HG03066 (cell line): ENCODE measurements around the gene ZCCHC7.
A peak's percentile ranks its signal among the peaks of the same experiment; 100 is the strongest.

Source experiments
- ATAC-seq: cut with Tn5 transposase; IDR thresholded peaks from one replicate; pipeline ENCODE4 v1.9.1; 2021; ENCODE audit warnings: low read depth; ENCODE audit not compliant: unreplicated experiment

Gene ZCCHC7

GRCh38 chr9:37364751-37365360 is 244.5 kb downstream of the ZCCHC7 start:
- no peak for ATAC-seq

- peak; percentile 32 for ATAC-seq
These were observed 249.3 kb downstream of the ZCCHC7 start for GRCh38 chr9:37369671-37370070.

- no peak for ATAC-seq
These were observed 249.9 kb downstream of the ZCCHC7 start for GRCh38 chr9:37370282-37370681.

- ATAC-seq, result peak; percentile 75
These were observed 250.7 kb downstream of the ZCCHC7 start for GRCh38 chr9:37370968-37371563.

DNA sequence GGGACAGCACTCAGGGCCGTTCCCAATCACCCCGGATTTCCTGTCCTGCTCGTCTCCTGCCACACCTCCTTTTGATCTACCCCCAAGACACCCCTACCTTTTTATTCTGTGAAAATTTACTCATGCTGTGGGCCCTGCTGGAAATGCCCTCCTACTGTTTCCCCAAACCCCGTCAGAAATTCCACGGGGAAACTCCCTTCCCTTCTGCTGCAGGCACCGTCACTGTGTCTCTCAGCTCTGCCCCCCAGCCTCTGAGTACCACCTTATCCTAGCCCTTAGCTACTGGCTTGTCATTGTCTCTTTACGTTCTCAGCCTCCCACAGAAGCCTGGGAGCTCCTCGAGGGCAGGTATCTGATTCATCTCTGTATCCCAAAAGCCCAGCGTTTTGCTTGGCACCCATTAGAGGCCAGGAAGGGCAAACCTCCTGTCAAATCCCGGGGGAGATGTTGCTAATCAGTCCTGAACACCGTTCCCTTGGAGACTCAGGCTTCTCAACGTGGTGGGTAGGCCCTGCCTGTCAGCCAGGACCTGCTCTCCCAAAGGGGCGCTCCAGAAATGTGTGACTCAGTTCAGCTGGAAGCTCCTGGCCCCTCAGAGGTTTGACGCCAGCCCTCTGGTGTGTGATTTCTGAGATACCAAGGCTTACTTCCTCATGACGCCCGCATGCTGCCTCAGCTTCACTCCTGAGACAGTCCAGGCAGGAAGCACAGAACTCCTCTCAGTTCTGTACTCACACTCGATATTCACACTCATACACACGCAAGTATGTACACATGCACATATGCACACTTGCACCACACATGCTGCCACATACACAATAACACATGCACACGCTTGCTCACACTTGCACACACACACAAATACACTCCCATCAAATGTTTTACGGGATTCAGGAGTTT is 251.4 kb downstream of the ZCCHC7 start:
- ATAC-seq, result peak; percentile 2

DNA sequence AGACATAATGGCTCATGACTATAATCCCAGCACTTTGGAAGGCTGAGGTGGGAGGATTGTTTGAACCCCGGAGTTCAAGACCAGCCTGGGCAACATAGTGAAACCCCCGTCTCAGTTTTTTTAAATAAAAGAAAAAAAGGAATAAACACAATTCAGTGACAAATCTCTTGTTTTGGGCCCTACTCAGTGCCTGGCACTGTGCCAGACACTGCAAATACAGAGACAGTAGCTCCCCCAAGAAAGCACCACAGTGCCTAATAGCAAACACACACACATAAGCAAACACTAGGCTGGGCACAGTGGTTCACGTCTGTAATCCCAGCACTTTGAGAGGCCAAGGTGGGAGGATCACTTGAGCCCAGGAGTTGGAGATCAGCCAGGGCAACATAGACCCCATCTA is 252.5 kb downstream of the ZCCHC7 start:
- ATAC-seq, result no peak

- no peak for ATAC-seq
These were observed 253.2 kb downstream of the ZCCHC7 start for GRCh38 chr9:37373621-37374020.

- ATAC-seq, result peak; percentile 25
These were observed 254.5 kb downstream of the ZCCHC7 start for GRCh38 chr9:37374892-37375291.

DNA sequence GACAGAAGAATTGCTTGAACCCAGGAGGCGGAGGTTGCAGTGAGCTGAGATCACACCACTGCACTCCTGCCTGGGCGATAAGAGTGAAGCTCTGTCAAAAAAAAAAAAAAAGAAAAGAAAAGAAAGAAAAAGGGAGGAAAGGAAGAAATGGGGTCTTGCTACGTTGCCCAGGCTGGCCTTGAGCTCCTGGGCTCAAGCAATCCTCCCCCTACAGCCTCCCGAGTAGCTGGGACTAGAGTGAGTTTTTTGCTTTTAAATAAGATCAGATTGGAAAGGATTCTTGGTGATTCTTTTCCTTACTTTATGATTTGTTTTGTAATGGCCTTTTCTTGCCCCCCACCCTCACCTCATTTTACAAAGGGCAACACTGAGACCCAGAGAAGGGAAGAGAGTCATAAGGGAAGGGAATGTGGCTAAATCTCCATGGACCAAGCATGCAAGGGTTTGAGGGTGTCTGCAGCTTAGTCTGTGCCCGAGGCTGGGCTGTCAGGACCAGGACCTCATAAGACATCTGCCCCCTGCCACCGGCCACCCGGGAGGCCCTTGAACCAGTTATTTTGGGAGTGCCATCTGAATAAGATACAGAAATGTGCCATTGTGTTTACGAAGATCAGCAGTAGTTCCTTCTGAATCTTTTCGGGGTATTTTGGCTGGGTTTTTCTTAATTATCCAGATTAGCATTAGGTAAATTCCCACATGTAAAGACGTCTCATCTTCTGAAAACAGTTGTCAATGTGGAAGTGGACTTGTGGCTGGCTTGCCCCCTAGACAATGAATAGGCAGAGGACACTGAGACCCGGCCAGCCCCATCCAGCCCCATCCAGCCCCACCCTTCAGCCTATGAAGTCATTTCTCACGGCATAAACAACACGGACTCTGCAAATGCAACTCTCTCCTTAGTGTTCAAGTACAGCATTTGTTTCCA is 257.6 kb downstream of the ZCCHC7 start:
- no peak for ATAC-seq

GRCh38 chr9:37378613-37379004 is 258.2 kb downstream of the ZCCHC7 start:
- no peak for ATAC-seq

DNA sequence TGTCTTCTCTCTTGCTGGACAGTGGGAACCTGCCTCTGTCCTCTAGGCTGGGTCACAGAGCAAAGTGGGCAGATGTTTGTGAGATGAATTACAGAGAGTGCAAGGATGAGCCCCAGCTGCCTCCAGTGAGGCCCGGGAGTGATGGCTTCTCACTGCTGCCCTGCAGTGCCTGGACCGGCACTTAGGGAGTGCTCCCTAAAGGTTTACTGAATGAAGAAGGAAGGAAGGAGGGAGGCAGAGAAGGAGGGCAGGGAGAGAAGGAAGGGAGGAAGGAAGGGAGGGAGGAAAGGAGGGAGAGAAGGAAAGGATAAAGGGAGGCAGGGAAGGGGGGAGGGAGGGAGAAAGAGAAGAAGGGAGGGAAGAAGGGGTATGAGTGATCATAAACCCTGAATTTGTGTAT is 259.5 kb downstream of the ZCCHC7 start:
- ATAC-seq, result no peak

DNA sequence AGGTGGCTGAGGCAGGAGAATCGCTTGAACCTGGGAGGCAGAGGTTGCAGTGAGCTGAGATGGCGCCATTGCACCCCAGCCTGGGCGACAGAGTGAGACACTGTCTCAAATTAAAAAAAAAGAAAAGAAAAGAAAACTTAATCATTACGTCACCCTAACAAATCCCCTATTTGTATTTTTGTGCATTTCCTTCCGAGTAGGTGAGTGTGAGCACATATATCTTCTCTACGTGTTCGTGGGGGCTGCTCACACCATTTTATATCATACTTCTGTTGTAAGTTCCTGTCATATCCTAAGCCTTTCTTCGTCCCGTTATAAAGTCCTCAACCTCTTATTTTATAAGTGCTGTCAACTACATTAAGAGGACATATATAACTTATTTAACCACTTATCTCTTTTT is 260.2 kb downstream of the ZCCHC7 start:
- no peak for ATAC-seq

- ATAC-seq, result no peak
These were observed 260.8 kb downstream of the ZCCHC7 start for GRCh38 chr9:37381094-37381741.

DNA sequence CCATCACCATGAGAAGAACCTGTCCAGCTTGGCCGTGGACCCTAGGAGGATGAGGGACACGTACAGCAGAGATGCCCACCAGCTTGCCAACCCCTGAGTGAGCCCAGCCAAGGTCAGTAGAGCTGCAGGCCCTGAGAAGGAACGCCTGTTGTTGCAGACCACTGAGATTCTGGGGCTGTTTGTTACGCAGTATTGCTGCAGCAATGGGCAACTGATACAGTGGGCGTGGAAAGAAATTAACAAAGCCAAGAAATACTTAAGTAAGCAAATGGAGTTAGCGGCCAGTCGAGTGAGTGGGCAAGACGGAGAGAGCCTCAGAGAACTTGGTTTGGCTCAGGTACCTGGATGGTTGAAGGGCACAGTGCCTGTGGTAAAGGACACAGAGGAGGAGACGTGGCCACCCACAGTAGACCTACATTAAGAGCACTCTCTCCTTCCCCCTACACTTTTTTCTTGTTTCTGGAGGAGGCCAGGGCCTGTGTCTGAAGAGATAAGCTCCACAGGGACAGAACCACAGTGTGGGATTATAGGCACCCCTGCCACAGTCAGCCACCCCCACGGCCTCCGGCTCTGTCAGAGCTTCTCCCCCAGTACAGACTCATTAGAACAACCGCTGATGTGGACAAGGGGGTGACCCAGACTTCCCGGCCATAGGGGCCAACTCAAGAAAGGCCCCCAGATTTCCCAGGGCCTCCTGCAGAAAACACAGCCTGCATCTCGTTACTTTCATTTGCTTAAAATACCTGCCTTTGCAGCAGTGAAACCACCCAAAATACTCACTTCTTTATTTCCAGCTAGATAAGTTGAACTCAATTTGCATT is 262.0 kb downstream of the ZCCHC7 start:
- peak; percentile 58 for ATAC-seq

- peak; percentile 24 for ATAC-seq
These were observed 262.6 kb downstream of the ZCCHC7 start for GRCh38 chr9:37382982-37383357.

GRCh38 chr9:37383393-37383792 is 263.0 kb downstream of the ZCCHC7 start:
- no peak for ATAC-seq

DNA sequence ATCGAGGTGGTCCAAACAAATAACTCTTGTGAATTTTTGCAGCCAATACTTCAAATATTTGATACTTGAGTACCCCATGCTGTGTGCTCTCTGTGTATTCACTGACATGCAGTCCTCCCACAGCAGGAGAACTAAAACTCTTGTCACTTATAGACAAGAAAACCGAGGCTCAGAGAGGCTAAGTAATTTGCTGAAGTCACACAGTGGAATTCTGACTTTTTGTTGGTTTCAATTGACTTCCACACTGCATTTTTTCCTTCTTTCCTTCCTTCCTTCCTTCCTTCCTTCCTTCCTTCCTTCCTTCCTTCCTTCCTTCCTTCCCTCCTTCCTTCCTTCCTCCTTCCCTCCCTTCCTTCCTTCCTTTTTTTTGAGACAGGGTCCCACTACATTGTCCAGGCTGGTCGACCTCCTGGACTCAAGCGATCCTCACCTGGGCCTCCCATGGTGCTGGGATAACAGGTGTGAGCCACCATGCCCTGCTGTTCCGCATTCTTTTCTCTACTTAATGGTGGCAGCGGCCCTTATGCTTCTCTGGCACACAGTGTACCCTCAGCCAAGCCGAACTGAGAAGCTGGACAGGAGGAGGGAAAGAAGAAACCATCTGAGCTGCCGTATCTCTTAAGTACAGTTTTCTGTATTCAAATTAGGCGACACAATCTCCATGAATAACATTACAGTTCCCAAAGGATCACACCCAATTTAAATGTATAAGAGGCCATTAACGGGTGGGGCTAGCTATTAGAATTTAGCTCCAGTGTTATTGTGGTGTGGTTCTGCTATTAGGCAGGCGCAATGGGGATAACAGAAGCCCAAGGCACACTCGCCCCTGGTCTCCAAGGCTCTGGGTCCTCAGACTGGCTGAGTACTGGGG is 263.7 kb downstream of the ZCCHC7 start:
- no peak for ATAC-seq

DNA sequence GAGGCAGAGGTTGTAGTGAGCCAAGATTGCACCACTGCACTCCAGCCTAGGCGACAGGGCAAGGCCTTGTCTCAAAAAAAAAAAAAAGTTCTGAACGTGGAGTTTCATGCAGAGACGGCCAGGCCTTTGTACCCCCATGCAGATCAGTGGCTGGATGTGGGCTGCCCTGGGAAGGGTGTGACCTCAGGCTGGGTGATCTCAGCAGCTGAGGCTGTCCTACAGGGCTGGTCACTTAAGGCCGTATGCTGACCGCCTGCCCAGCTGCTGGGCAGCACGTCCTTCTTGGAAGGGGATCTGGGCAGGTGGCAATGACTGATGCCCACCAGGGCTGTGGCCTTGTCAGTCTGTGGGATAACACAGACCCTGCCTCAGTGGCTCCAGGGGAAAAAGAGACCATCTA is 264.9 kb downstream of the ZCCHC7 start:
- no peak for ATAC-seq
